Skin of body (tissue), 2 donors: Measurements from ENCODE around the gene DNER. TPM values are rescaled to one million over a fixed set of nuclear protein-coding genes. Genes with fewer than 3 reads are reported as not detected.

Source experiments
- DNase-seq: peaks from one replicate; lab custom pipeline; 2025; lab: John Stamatoyannopoulos, UW
- total RNA-seq: library from RNA; depleted of rRNA; stranded (reverse); fragments of >200 nt; gene quantifications from one replicate; pipeline ENCODE4 v1.2.3, GENCODE V29; 2014

DNER gene
- total RNA-seq, 1 donor from 2014 or later, result 3.3 TPM

DNA sequence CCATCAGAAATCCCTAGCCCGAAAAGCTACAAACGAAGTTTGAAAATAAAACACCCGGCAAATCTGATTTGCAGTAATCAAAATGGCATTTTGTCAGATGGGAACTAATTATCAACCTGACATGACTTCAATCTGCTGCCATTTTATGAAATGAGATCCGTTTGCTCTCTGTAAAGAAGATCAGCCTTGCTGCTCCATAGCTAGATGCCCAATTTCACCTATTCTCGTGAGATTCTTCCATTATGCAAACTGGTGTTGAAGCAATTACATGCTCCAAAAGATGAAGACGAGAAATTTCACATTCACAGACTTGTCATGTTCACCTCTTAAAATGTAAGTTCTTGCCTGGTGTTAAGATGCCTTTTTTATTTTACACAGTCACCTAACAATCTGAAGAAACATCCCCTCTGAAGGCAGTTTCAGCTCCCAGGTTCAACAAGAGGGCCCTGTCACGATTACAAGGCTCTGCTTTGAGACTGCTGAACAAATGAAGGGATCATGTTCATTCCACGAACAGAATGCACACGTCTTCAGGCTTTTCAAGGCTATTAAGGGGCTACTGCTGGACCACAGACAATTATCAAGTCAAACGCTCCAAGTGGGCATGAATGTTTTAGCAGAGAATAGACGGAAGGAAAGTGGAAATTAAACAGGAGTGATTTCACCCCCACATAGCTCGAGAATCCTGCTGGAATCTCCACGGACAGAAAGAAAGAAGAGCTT lies 270.6 kb downstream of the DNER start:
- DNase-seq, result no peak

DNA sequence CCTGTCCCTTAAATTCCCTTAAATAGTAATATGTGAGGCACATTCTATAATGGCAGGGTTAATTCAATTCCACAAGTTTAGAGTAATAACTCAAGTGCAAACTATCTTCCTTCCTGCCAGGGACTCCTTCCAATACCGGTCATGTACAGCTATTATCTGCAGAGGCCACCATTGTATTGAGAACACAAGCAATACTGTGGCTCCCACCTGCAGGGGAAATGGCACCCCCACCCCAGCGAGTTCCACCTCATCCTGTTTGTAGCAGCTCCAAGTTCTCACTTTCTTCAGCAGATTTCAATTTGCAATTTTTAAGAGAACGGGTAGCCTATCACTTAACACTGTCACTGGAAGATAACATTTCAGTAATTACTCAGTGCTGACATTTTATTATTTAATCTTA lies 271.2 kb downstream of the DNER start:
- no peak for DNase-seq

DNA sequence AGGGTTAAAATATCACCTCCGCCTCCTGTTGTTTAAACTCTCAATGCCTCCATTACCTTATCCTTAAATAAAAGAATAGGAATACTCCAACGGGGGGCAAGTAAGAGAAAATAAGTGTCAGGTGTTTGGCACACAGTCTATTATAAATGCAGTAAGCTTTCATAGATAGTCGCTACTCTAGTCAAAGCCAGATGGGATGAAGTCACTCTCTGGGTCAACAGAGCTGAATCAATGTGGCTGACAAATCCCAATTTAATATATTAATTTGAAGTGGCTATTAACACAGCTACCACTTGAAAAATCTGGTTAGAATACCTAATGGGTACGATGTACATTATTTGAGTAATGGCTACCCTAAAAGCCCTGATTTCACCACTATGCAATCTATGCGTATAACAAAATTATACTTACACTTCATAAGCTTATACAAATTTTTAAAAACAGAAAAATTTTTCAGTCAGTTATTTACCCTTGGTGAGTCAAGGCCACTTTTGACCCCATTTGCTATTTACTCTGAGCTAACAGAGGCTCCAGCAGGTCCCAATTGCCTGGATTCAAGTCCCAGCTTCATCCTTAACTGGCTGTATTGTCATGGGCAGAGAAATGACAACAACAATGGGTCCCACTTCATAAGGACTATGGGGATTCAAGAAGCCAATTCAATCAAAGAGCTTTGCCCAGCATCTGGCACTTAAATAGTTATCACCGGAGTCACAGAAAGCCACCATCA lies 275.8 kb downstream of the DNER start:
- no peak for DNase-seq

DNA sequence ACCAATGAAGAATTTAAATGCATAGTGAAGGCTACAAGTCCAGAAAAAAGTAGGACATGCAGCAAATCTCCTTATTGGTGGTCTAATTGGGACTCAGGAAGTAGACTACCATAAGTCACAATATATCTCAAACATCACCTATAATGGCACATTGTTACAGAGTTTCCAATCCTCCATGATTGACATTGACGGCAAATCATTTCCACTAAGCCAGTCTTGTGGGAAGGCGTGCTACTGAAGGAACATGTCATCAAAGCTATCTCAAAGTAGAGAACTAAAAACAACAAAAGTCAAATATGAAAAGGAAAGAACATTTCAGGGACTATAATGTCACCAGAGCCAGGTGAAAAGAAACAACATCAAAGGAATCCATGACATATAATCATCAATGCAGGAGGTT lies 276.9 kb downstream of the DNER start:
- no peak for DNase-seq

DNA sequence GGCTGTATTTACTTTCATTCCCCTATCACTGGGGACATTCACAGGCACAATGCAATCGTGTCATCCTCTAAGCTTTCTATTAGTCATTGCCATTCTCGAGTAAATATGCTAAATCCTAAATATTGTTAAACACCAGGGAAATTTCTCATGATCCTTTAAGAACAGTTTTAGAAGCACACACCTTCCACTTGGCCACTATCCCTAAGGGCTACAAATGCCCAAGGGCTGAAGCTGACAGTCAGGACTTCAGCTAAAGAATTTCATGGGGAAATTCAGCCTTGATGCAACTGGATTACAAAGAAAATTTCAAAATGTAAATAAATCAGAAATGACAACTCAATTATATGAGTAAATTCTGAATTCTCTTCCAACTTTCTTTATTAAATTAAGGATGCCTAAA lies 280.2 kb downstream of the DNER start:
- DNase-seq, result no peak

DNA sequence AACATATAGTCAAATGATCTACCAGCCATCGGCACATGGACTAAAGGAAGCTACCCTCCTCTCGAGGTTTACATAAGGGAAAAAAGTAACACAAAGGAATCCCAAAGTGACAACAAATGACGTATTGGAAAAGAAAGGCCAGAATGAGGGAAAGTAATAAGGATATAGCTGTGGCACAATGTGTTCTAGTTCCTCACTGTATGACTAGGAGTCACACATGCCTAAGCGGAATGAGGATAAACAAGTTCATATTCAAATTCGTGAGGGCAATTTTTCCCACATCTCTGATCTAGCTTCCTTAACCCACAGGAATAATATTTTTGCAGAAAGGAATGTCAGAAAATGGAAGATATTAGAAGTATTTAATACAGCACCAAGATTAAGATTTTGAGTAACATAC lies 281.0 kb downstream of the DNER start:
- no peak for DNase-seq

DNA sequence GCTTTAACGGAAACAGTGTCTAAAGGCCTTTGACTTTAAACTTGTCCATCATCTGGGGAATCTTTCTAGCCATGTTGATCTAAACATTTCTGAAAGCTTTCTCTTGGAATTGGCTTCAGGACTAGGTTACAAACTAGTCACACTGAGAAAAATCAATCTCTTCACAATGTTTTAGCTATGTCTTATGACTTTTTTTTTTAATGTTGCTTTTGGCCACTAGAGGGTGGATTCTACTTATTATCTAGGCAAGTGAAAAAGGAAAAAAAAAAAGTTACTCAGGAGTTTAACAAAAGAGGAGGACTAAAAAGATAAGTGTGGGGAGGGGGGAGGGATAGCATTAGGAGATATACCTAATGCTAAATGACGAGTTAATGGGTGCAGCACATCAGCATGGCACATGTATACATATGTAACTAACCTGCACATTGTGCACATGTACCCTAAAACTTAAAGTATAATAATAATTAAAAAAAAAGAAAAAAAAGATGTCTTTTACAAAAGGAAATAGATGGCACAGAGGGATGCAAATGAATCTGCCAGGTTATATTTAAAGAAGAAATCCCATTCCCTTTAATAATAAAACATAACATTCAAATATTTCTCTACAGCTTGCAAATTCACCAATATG lies 282.9 kb downstream of the DNER start:
- DNase-seq, result peak; percentile 32

DNA sequence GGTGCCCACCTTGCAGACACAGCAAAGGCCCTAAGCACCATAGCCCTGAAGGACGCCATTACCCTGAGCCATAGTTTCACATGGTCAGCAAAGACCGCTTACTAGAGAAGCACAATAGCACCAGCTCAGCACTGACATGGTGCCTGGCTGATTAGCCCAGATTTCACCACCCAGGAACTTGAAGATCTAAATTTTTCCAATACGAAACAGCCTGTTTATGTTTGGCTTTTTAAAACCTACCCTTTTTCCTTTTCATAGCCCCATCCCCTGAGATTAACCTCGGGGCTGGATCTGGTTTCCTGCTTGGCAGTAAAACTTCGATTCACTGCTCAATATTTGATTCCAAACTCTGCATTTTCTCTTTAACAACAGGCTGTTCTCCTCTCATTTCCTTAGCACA lies 284.8 kb downstream of the DNER start:
- peak; percentile 22 for DNase-seq

DNA sequence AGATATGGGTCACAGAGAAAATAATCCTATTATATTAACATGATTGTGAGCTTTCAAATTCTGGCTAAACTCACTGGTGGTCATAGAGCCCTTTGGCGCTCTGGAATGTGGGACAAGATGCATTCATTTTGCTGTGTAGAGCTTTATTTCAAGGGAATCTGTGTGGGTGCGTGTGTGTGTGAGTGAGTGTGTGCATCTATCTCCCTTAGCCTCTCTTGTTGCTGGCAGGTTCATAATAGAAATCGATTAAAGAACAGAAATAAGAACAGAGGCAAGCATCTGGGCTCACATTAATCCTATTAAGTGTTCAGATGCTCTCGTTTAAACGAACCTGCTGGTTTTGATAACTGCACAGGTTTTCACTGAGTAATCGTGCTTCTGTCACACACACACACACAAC lies 287.9 kb downstream of the DNER start:
- no peak for DNase-seq

DNA sequence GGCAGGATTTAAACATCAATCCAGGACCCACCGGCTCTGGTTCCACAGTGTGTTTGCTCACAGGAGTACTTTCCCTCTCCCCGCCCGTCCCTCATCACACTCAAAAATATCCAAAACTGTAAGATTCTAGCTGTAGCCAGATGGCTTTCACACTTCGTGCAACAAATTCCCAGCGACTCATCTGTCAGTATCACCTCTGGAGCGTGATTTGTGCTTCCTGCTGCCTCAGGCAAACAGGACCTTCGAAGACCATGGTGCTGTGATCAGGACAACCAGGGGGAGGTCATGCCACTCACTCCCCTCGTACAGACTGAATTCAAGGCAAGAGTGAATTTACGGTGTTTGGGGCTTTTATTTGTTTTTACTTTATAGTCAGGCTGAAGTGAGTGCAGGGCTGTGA lies 288.8 kb downstream of the DNER start:
- no peak for DNase-seq

DNA sequence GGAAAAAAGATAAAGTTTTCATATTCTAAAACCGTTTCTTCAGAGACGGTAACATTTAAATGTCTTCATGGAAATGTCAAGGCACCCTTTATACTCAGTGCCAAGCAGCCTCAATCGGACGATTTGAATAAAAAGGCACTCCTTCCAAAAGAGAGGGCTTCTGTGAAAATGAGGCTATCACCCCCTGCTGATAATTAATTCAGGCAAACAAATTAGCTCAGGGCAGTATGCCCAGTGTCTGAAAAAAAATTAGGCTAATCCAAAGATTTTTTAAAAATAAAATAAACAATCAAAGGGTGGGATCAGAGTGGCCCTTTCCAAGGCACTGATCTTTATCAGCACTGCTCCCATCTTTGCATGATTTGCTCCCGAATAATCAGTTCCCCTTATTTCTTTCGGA lies 292.3 kb downstream of the DNER start:
- DNase-seq, result no peak

DNA sequence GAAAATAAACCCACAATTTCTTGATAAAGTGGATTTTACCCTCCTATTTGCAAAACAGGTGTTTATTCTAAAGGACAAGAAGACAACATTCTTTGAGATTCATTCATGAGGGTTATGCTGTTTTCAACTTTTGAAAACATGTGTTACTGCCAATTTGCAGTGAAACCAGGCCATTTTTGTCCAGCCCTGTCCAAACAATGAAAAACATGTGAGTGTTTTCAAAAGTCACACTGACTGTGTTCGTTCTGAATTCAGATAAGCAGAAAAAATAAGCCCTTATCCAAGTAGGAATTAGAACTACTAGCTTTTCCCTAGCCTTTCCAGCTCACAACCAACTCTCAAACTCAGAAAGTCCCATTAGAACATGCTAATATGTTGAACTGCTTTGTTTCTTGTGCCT lies 295.2 kb downstream of the DNER start:
- DNase-seq, result peak; percentile 20

DNA sequence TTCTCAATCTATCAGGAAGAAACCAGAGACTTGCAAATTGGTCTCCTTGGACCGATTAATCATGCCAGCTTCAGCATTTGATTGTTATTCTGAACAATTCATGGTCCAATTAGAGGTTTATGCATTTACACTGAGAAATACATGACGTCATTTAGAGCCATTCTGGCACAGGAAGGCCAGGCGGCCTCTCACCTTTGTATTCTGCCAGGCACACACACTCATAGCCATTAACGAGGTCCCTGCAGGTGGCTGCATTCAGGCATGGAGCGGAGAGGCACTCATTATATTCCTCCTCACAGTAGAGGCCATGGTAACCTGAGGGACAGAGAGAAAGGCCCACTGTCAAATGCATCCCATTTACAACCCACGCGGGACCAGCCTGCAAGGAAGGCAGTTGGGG lies 296.4 kb downstream of the DNER start:
- DNase-seq, result no peak

DNA sequence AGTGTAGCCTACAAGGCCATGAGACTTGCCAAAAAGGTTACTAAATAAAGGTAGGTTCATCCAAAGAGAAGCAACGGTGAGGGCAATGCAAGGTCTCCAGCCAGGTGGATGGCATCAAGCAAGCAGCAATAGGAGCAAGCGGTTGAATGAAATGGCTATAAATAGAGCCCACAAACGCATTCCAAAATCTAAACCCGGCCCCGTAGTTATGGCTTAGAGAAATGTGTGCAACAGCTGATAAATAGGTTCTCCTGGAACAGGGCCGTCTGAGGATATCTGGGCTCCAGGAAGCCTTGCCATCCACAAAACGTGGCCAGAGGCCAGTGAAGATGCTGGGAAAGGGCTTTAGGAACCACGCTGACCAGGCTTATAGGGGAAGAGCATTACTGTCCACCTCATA lies 297.2 kb downstream of the DNER start:
- DNase-seq, result peak; percentile 42

DNA sequence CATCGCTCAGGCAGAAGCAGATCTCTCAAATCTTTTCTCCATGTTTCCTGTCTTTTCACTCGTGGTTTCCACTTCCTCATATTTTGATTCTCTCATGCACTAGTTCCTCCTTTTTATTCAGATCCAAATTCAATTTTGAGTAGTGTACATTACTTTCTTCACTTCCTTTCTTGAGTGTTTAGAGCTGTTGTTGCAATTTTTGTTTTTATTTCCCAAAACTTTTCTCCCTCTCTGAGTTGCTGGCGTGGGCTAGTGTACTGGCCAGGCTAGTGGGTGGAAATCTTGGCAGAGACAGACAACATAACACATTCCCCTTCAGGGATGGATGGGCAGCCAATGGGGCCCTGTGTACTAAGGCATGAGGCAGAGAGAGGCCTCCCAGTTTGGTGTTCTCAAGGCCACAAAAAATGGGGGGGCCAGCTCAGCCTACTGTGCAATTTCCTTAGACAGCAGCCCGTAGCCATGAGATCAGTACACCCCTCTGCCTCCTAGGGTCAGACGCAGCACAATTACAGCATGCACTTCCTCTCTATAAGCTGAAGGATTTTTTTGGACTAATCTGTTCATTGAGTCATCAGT lies 298.1 kb downstream of the DNER start:
- DNase-seq, result peak; percentile 17

DNA sequence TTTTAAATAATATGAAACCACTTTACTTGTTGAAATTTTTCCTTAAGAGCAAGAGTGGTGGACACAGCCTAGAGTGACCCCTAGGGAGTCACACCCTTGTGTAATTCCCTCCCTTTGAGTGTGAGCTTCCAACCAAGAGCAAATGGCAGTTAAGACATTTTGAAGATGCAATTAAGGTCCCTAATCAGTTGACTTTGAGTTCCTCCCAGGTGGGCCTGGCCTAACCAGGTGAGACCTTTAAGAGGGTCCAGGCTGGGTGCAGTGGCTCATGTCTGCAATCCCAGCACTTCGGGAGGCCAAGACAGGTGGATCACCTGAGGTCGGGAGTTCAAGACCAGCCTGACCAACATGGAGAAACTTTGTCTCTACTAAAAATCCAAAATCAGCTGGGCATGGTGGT lies 299.7 kb downstream of the DNER start:
- no peak for DNase-seq

DNA sequence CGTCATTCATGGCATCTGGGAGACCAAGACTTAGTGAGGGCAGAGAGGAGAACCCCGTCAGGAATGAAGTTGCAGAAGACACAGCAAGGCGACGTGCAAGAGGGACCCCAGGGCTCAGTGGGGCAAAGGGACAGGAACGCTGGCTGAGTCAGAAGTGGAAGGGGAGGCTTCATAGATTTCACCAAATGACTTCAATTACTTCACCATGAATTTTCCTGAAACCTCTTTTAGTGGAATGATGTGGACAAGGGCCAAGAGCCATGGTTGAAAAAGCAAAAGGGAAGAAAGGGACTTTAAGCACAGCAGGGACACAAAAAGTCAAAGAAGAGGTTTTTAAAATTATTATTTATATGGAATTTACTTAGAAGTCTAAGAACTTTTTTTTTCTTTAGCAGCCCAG lies 301.7 kb downstream of the DNER start:
- no peak for DNase-seq

DNA sequence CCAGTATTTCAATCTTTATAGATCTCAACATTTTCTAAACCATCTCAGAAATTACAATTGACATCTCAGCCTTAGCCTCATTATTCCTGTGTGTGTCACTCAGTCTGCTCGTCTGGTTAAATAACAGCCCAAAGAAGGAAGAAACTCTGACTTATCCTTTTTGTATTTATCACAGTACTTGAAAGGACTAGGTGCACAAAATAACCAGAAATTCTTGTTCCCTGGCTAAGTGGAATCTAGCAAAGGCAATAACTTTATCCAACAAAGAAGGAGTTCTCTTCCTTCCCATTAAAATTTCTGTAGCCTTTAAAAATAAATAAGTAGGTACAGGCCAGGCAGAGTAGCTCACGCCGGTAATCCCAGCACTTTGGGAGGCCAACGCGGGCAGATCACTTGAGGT lies 303.4 kb downstream of the DNER start:
- no peak for DNase-seq

DNA sequence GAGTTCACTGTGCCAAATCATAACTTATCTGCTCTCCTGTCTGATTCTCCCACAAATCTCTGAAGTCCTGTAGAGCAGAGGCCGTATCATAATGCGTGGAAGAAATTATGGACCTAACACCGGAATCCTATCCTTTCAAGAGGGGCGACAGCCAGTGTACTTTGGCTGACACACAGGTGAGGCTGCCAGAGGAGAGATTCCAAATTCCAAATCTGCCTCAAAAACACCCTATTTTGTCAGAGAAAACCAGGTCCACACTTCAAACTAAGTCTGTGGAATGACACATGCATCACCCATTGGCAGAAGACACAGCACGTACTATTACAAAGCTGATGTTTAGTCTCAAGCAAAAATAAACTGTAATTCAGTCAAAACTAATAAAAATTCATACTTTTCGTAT lies 304.1 kb downstream of the DNER start:
- peak; percentile 41 for DNase-seq

DNA sequence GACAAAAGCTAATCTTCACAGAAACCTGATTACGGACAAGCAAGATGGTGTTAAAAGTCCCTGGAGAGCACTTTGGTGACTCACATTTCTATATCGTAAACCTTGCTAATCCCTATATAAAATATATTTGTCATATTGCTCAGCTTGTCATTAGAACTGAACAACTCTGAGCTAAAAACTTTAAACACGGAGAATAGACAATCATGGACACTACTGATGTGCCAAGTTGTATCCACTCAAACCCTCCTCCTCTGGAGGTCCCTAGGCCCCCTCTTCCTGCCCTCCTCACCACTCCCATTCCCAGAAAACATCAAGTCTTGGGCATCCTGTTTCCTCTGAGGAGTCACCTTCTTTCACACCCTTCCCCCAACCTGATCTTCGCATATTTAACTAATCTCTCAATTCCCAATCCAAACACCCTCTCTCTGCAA lies 304.6 kb downstream of the DNER start:
- no peak for DNase-seq

DNA sequence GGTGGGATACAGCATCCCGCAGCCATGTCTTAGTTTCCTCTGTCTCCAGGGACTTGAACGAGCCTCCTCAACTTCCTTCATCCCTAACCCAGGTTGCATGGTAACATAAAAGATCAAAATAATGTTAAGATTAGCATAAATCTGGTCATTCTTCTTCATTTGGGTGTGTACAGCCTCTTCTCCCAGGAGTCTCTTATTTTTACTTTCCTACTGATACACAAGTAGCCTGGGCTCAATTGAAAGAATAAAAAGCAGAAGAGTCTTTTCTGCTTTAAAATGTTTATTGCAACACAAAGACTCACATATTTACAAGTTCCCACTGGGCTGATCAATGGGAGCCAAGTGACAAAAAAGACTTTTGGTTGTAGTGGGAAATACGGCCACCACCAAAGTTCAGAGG lies 305.4 kb downstream of the DNER start:
- no peak for DNase-seq

DNA sequence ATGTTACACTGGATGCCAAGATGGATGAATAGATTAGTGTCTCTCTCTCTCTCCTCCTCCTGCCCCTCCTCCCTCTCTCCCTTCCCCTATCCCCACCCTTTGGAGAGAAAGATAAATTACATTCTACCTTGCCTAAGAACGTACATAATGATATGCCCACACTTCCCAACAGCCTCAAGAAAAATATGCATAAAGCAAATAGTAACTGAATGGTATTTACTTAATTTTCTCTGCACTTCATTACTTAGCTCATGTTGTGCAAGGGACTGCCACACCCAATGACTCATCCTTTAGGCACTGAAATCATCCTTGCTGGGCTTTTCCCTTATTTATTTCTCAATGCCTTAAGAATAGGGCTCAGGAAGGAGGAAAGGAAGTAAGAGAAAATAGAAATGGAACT lies 306.0 kb downstream of the DNER start:
- DNase-seq, result peak; percentile 82
